C4-2B (cell line): ENCODE results near the gene ATPAF2.

Source experiments
- CTCF ChIP-seq: fragments of 450-650 bp; conservative IDR thresholded peaks from 2 replicates; pipeline ENCODE4 v1.5.1; 2017; ENCODE audit warnings: mild to moderate bottlenecking
- ZFX ChIP-seq: fragments of 450-650 bp; IDR thresholded peaks from 2 replicates; pipeline ENCODE4 v1.6.1; 2017

GRCh38 chr17:17983776-17984175, 55.2 kb downstream of the ATPAF2 start:
- TF ChIP-seq CTCF: no peak
- no peak for TF ChIP-seq ZFX
